Spinal cord (tissue), 10 donors: ENCODE data around the gene SLC12A1. TPM values are rescaled to one million over a fixed set of nuclear protein-coding genes. Genes with fewer than 3 reads are reported as not detected.
A peak's percentile ranks its signal among the peaks of the same experiment; 100 is the strongest.

Source experiments
- DNase-seq, 6 donors: peaks; one replicate each; pipeline versions ENCODE4 v3.0.0 to v3.0.0-alpha.2; 2013 to 2015; ENCODE audit warnings: low spot score in 6 of 6, low read depth in 4 of 6
- H3K27ac ChIP-seq: one replicate; pipeline ENCODE4 v1.5.1; 2013; ENCODE audit warnings: low read depth, low read length, control low read depth
- H3K27me3 ChIP-seq: one replicate; pipeline ENCODE4 v1.6.1; 2013; ENCODE audit warnings: low read length; ENCODE audit not compliant: control insufficient read depth, insufficient read depth
- H3K36me3 ChIP-seq: one replicate; pipeline ENCODE4 v1.6.1; 2013; ENCODE audit warnings: low read length; ENCODE audit not compliant: control insufficient read depth, insufficient read depth
- H3K4me1 ChIP-seq: one replicate; pipeline ENCODE4 v1.6.1; 2013; ENCODE audit warnings: low read length; ENCODE audit not compliant: control insufficient read depth, insufficient read depth
- H3K4me3 ChIP-seq: one replicate; pipeline ENCODE4 v1.5.1; 2013; ENCODE audit warnings: low read depth, low read length, control low read depth
- H3K9me3 ChIP-seq: one replicate; pipeline ENCODE4 v1.6.1; 2013; ENCODE audit warnings: low read length; ENCODE audit not compliant: control insufficient read depth, insufficient read depth
- WGBS: methylation state at CpG from one replicate; pipeline ENCODE4 v1.1.5; 2013; ENCODE audit warnings: missing lambda C conversion rate; ENCODE audit not compliant: insufficient coverage; 5-methylcytosine and 5-hydroxymethylcytosine counted together
- polyA plus RNA-seq, 2 donors: library from polyadenylated mRNA; unstranded; fragments of 120-200 nt; gene quantifications; one replicate each; pipeline ENCODE4 v1.2.1, GENCODE V29; 2013; ENCODE audit not compliant: insufficient read length in 2 of 2
- total RNA-seq, 2 donors: library from RNA; depleted of rRNA in 1 of 2; stranded (reverse); fragments of 120-200 nt in 1 of 2; fragments of >200 nt in 1 of 2; gene quantifications; one replicate each; pipeline versions ENCODE4 v1.2.3 to v1.2.4, GENCODE V29; 2013 to 2014
- donor health status: healthy.

SLC12A1 gene
- total and polyA plus RNA-seq, 4 donors, result 1.9 to 5.6 (median 3.6) TPM

DNA sequence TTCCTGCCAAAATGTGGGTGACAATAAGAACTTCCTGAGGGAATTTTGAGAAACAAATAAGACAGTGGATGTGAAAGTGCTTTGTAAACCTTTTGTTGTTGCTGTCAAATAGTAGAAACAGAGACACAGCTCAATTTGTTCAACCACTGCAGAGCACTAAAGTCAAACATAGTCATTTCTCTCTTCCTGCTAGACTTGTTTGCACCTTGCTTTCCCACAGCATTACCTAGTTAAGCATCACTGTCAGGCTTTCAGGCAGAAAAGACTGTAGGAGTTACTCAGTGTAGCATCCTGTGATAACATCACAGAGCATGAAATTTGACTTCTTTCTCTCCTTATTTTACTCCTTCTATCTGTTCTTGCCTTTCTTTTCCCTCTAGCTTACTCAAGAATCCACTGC lies 27.1 kb downstream of the SLC12A1 start:
- Histone ChIP-seq H3K4me3 (no peak overlapping the region), H3K27ac (no peak overlapping the region), H3K9me3 (no peaks in the 10 kb centered on the region), H3K36me3 (no peaks in the 10 kb centered on the region), H3K27me3 (no peaks in the 10 kb centered on the region), H3K4me1 (no peaks in the 10 kb centered on the region)
- DNase-seq, result no peak

DNA sequence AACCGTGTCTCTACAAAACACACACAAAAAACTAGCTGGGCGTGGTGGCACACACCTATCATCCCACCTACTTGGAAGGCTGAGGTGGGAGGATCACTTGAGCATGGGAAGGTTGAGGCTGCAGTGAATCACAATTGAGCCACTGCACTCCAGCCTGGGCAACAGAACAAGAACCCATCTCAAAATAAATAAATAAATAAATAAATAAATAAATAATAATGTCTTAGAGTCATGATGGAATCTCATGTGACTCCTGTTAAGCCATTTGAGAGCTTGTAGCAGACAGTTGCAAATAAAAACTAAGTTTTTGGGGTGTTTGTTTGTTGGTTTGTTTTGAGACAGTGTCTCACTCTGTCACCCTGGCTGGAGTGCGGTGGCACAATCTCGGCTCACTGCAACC lies 33.2 kb downstream of the SLC12A1 start:
- H3K36me3 ChIP-seq, result no peaks in the 10 kb centered on the region
- DNase-seq, result no peak
- H3K9me3 ChIP-seq, result no peaks in the 10 kb centered on the region
- WGBS, result 100% methylated on average over 2 of the region's 4 CpGs
- H3K4me1 ChIP-seq, result no peaks in the 10 kb centered on the region
- no peak overlapping the region for H3K27ac ChIP-seq
- H3K27me3 ChIP-seq, result no peaks in the 10 kb centered on the region
- H3K4me3 ChIP-seq, result no peak overlapping the region

DNA sequence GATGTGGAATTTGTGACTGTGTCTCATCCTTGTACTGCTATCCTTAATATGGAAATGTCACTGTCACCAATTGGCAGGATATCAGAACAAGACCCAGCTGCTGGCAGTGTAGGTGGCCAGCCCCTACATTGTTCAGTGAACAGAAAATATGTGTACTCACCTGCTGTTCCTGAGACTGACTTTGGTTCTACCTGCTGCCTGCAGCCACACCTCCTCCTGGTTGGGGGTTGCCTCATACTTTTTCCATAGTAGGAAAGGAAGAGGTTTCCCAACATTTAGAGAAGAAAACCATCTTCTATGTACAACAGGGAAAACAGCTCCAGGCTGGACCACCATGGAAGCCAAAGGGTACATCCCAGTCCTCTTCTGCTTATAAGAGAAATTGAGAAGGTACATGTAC lies 35.9 kb downstream of the SLC12A1 start:
- H3K9me3 ChIP-seq, result no peaks in the 10 kb centered on the region
- no peaks in the 10 kb centered on the region for H3K36me3 ChIP-seq
- H3K27ac ChIP-seq, result no peak overlapping the region
- no peak overlapping the region for H3K4me3 ChIP-seq
- H3K4me1 ChIP-seq, result no peaks in the 10 kb centered on the region
- no peaks in the 10 kb centered on the region for H3K27me3 ChIP-seq
- no peak for DNase-seq

DNA sequence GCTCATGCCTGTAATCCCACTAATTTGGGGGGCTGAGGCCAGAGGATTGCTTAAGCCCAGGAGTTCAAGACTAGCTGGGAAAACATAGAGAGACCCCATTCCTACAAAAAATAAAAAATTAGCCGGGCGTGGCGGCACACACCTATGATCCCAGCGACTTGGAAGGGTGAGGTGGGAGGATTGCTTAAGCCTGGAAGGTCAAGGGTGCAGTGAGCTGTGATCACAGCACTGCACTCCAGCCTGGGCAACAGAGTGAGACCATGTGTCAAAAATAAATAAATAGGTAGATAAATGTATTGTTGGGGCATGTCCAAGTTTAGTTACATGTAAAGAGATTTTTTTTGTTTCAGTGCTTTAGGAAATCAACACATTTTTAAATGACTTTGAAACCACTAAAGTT lies 36.4 kb downstream of the SLC12A1 start:
- Histone ChIP-seq H3K4me3 (no peak overlapping the region), H3K27me3 (no peaks in the 10 kb centered on the region), H3K36me3 (no peaks in the 10 kb centered on the region), H3K4me1 (no peaks in the 10 kb centered on the region), H3K27ac (no peak overlapping the region), H3K9me3 (no peaks in the 10 kb centered on the region)
- WGBS, result 100% methylated on average over 2 of the region's 4 CpGs
- no peak for DNase-seq

DNA sequence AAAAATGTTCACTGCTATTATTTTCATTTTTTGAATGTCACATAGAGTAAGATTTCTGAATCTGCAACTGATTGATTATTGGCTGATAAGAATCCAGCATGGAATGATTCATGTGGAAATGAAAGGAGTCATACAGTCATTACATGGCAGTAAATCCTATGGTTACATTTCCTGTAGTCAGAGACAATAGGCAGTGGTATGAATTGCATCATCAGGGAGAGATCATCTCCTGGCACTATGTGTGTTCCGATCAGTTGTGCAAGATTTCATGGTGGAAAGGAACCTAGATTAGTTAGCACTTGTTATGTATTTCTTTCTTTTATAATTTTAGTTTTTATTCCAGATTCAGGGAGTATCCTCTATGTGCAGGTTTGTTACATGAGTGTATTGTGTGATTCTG lies 38.8 kb downstream of the SLC12A1 start:
- no peaks in the 10 kb centered on the region for H3K36me3 ChIP-seq
- no peak for DNase-seq
- no peaks in the 10 kb centered on the region for H3K9me3 ChIP-seq
- no peaks in the 10 kb centered on the region for H3K27me3 ChIP-seq
- no peak overlapping the region for H3K27ac ChIP-seq
- H3K4me3 ChIP-seq, result no peak overlapping the region
- WGBS, result no CpG with 5 or more reads among the region's 1 CpG
- no peaks in the 10 kb centered on the region for H3K4me1 ChIP-seq

DNA sequence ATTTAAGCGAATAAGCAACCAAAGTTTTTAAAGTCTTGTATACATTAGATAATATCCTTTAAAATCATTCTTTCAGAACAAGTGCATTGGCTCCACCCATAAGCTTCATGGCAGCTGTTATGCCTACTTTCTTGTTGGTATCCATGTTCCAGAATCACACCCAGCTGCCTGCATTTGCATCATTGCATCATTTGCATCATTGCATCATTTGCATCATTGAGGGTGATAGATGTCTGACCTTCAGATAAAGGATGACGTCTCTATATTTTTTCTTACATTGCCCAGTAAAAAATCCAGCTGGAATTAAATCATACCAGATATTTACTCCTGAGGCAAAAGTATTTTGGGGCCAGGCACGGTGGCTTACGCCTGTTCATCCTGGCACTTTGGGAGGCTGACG lies 42.3 kb downstream of the SLC12A1 start:
- no peak for DNase-seq
- H3K36me3 ChIP-seq, result no peaks in the 10 kb centered on the region
- H3K9me3 ChIP-seq, result no peaks in the 10 kb centered on the region
- WGBS, result 95% methylated on average over 4 of the region's 5 CpGs
- H3K4me3 ChIP-seq, result no peak overlapping the region
- H3K4me1 ChIP-seq, result no peaks in the 10 kb centered on the region
- no peak overlapping the region for H3K27ac ChIP-seq
- H3K27me3 ChIP-seq, result no peaks in the 10 kb centered on the region

DNA sequence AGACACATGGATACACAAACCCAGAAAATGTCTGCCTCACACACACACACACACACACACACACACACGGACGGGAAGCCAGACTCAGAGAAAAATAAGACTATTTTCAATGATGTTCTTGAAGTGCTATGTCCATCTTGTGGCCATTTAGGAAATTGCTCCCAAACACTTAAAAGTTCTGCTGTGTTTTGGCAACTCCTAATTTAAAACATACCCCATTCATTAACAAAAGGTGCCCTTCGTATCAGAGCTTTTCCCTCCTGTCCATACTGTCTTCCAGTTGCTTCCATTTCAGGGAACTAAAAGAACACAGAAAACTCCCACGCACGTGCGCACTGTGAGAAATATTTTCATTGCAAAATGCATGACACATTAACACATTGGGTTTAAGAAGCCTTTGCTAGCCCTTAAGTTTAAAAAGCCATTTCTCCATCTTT lies 44.6 kb downstream of the SLC12A1 start:
- no peaks in the 10 kb centered on the region for H3K9me3 ChIP-seq
- H3K4me1 ChIP-seq, result no peaks in the 10 kb centered on the region
- H3K27me3 ChIP-seq, result no peaks in the 10 kb centered on the region
- no peaks in the 10 kb centered on the region for H3K36me3 ChIP-seq
- H3K27ac ChIP-seq, result peak overlapping the region; percentile 6
- H3K4me3 ChIP-seq, result no peak overlapping the region
- 57% methylated on average over 4 of the region's 6 CpGs for WGBS
- DNase-seq, result peak; percentile 55 to 92 (median 74)

DNA sequence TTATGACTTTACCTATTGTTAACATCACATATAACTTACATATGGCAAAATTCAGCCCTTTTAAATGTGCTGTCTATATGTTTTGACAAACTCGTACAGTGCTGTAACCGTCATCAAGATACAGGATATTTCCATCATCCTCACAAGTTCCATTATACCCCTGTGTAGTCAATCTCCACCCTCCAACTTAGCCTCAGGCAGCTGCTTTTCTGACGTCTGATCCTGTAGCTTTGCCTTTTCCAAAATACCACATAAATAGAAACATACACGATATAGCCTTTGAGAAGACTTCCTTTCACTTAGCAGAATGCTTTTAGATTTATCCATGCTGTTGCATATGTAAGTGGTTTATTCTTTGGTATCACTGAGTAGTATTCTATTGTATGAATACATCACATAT lies 47.1 kb downstream of the SLC12A1 start:
- WGBS, result 73% methylated on average over 3 of the region's 4 CpGs
- Histone ChIP-seq H3K27ac (no peak overlapping the region), H3K36me3 (no peaks in the 10 kb centered on the region), H3K4me1 (no peaks in the 10 kb centered on the region), H3K9me3 (no peaks in the 10 kb centered on the region), H3K27me3 (no peaks in the 10 kb centered on the region), H3K4me3 (no peak overlapping the region)
- no peak for DNase-seq

DNA sequence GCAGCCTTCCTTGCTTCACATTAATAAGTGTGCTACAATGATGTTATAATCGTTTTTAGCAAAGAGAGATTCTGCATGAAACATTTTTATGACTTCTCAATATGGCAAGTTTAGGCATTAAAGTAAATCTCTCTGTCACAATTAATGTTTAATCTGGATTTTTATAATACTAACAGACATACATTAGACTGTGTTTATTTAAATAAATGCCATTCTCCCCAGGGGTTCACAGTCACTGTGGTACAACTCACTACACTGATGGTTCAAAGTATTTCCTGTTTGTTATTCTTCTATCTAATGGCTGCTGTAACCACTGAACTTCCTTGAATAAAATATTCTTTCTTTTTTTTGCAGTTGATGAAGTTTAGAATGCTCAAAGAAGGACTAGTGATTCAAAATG lies 59.0 kb downstream of the SLC12A1 start:
- Histone ChIP-seq H3K27me3 (no peaks in the 10 kb centered on the region), H3K27ac (no peak overlapping the region), H3K36me3 (no peaks in the 10 kb centered on the region), H3K9me3 (no peaks in the 10 kb centered on the region), H3K4me1 (no peaks in the 10 kb centered on the region), H3K4me3 (no peak overlapping the region)
- DNase-seq, result peak in 1 of 6 donors; percentile 55
- no CpG with 5 or more reads among the region's 1 CpG for WGBS

DNA sequence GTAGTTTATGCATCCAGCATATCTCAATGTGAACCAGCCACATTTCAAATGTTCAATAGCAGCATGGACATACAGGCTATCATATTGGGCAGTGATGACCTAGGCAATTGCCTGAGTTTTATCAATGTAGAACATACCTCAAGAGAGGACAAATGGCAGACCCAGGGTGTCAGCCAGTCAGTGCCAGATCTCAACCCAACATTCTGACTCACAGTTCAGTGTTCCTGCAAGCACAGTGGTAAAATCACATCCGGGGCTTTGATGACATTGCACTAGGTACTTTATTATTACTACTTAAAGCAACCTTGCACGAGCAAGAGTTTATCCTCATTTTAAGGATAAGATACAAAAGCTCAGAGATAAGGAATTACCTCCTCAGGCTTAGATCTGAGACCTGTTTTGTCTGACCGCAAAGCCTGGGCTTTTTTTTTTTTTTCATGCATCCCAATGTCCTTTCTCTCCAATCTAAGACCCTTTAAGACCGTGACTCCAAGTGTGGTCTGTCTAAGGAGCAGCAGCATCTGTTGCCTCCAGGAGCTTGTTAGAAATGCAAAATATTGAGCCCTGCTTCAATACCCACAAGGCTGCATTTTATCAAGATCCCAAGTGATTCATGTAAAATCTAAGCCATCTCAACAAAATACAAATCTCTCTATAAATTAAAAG lies 60.1 kb downstream of the SLC12A1 start:
- Histone ChIP-seq H3K4me3 (no peak overlapping the region), H3K4me1 (no peaks in the 10 kb centered on the region), H3K27ac (no peak overlapping the region), H3K27me3 (no peaks in the 10 kb centered on the region), H3K36me3 (no peaks in the 10 kb centered on the region), H3K9me3 (no peaks in the 10 kb centered on the region)
- WGBS, result 50% methylated on average over 3 of the region's 4 CpGs
- no peak for DNase-seq
